Activated CD4-positive, CD25-positive, alpha-beta regulatory T cell treated with anti-CD3 and anti-CD28 coated beads, Interleukin-2, amount 50 U/mL, for 24 hours (primary cell): ENCODE results near the gene KDM4C.
A peak's percentile ranks its signal among the peaks of the same experiment; 100 is the strongest.

Experiments
- ATAC-seq, 2 donors: fragments of 150-1000 bp; cut with Tn5 transposase; one replicate each; pipeline ENCODE4 v1.10.0; 2021; ENCODE audit warnings: mild to moderate bottlenecking in 1 of 2, moderate library complexity in 1 of 2

KDM4C gene

DNA sequence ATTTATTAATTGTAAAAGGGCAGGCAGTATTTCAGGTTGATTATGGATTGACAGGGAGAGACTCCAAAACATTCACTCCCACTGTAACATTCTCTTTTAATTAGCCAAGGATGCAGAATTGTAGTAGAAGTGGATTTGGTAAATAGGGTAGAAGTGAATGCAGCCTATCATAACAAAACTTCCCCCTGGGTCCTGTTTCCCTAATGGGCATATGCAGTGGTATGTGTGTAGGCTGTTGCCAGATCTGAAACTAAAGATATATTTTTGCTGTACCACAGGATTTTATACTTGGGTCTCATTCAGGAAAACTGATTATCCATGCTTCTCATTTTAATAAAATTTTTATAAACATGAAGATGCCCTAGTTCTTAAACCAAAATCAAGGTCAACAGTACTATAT lies 351.2 kb downstream of the KDM4C start:
- no peak for ATAC-seq

DNA sequence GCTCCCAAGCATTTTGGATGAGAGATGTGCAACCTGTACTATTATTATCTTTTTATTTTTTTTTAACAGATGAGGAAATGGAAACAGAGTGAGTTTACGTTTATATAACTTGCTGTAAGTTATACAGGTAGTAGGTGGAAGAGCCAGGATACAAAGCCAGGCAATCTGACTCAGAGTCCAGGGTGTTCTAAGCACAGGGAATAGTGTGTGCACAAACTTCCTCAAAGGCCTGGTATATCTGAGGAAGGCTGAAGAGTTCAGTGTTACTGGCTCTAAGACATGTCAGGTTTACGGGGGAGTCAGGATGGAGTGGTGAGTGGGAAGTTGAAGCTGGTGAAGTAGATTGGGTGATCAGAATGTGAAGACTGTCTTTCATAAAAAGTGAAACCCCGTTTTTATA lies 353.6 kb downstream of the KDM4C start:
- no peak for ATAC-seq

DNA sequence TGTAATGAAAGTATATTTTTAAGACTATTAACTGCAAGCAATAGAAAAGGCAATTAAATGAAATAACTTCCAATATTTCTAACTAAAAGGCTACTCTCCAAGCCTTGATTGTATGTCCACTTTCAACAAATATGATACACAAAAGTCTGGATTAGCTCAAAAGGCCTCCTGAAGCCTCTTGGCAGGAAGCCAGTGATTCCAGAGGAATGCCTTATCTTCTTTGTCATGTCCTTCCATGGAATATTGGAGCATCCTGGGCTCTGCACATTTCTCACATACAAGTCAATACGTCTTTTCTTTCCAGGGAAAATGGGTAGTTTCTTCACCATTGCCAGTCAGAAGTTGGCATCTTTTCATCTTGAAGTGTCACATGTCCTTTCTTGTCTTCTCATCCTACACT lies 357.8 kb downstream of the KDM4C start:
- no peak for ATAC-seq

DNA sequence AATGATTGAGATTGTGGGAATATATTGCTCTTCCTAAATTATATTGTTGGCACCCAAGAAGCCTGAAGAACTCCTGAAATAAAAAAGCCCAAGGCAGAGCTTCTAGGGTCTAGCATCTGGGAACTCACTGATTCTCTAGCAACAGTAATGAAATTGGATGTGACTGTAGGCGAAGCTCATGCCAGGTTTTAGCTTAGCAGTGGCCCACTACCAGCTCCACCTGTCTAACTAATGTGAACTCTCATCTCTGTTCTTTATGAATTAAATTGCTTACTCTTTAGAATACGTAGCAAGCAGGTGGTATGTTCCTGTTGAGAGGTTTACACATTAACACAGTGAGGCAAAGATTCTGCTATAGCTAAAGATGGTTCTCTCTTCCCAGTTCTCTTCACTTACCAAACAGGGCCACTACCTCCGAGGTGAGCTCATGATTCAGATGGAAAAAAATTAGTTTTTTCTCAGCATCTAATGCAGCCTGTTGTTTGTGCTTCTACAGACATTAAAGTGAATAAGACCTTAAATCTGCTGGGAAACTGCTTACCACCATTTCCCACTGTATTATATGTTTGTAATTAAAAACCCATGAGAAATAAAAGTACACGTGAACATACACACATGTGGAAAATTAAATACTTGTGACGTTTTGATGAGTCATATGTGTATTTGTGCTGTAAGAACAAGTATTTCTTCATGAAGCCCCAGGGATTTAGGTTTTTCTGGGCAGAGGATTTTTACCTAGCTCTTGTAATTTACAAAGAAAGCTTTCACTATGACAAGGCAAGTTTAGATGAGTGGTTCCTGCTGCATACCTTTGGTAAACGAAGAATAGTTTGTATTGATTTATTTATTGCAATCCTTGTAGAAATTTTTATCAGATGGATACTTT lies 360.1 kb downstream of the KDM4C start:
- ATAC-seq = peak in 1 of 2 donors; percentile 27

DNA sequence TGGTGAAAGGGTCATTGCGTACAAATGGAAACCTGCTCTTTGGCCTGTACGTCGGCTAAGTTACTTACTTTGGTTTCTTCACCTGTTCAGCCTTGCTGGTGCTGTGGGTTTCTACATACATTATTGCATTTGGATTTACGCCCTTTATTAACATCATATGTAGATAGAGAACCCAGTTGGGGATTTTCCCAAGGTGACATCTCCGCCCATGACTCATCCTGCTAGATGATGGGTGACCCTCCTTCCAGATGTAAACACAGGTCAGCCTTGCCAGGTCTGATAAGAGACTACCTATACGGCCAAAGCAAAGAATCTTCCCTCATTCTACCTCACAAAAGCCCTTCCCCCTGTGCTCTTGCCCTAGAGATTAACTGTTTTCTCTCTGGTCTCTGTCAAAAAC lies 360.9 kb downstream of the KDM4C start:
- no peak for ATAC-seq

DNA sequence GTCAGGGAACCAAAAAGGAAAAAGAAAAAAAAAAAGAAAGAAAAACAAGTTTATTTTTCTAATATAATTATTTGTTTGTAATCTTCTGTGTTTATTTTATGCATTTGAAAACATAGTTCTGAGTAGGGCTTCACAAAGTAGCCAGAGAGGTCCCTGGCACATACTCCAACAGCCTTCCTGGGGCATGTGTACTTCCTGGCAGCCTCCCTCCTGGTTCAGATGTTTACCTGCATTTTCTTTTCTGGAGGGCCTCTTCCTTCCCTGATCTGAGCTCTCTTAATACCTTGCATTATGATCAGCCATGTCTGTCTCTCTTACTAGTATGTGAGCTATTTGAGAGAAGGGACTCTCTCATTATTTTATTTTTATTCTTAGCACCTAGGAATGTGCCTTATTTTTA lies 361.8 kb downstream of the KDM4C start:
- ATAC-seq = no peak

DNA sequence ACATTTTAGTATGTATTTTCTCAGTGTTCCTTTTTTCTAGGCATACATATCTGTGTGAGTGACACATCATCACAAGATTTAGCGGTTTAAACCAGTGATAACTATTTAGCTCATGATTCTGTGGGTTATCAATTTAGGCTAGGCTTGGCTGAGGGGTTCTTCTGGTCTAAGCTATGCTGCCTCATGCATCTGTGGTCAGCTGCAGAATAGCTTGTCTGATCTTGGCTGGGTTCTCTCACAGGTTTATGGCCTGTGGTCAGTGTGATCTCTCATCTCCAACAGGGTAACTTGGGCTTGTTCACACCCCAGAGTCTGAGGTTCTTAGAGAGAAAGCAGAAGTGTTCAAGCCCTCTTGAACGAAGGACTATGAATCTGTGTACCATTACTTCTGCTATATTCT lies 363.3 kb downstream of the KDM4C start:
- ATAC-seq = no peak

DNA sequence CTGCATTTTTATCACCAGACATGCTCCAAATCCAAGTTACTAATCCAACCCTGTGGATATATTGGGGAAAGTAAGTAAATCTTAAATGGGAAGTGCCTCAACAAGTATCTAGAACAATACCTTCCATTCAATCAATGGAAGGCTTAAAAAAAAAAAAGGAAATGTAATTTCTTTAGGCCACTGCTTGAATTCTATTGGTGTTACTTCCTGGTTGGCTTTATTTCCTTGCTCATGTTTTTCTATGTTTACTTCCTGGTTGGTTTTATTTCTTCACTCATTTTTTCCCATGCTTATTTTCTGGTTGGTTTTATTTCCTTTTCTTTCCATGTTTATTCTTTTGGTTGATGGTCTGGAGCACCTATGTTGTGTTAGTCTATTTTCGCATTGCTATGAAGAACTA lies 363.9 kb downstream of the KDM4C start:
- ATAC-seq = no peak

DNA sequence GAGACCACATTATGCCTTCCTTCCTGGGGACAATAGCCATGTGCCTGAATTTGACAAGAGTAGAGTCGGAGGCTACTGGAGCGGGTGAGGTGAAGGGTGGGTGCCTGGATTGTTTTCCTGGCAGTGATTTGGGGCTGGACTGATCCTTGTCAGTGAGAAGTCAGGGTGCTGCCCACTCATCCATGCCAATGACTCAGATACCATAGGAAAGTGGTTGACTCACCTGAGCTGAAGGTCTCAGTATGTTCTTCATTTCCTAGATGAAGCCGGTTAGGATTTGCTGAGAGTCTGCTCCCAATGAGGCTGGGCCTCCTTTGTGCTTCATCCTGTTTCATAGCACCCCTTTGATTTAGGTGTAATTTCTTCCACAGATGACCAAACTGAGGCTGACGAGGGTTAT lies 366.0 kb downstream of the KDM4C start:
- ATAC-seq = no peak

DNA sequence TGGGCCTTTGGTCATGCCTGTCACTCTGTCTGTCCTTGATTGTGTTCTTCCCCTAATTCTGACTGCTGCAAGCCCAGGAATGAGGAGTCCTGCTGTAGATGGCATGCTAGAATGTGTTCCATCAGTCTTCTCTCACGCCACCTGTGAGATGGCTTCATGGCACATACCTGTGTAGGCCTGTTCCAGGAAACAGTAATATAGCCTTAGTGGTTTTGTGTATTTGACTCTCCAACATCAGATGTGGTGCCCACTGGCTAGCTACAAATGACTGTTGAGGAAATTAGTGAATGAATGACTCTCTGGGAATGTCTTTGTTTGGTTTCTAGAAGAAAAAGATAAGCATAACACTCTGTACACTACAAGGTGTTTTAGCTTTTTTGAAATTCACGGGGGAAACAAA lies 367.5 kb downstream of the KDM4C start:
- no peak for ATAC-seq

DNA sequence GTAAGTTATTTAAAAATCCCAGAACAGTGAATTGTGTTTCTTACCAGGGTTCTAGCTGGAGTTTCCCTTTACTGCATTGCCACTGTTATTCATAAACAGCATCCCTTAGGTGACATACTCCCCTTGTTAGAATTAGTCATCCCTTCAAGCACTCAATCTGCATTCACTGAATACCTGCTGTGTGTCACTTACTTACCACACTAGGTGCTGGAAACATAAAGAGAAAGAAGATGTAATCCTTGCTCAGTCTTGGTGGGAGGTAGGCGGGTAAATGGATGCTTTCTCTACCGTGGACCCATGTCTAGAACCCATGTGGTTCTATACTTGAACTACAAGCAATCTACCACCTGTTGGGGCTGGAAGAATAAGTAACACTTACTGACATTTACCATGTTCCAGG lies 371.6 kb downstream of the KDM4C start:
- ATAC-seq = no peak

DNA sequence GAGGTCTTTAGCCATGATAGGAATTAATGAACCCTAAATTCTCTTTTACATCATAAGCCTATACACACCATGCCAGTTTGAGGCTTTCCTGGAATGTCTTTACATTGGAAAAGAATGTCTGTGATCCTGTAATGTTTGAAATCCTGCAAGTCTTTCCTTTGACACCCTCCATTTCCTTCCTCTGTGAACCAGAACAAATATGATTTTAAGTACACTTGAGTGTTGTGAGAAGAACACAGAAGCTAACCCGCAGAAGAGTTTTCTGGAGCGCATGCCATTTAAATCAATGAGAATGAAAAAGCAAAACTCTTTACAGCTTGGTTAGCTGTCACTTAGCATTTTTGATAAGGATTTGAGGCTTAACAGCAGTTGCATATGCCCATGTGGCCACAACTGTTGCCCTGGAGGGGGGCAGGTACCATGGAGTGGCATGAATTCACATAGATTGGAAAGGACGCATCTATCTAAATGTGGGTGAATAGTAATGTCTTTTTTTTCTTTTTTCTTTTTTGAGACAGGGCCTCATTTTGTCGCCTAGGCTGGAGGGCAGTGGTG lies 372.6 kb downstream of the KDM4C start:
- ATAC-seq = no peak

DNA sequence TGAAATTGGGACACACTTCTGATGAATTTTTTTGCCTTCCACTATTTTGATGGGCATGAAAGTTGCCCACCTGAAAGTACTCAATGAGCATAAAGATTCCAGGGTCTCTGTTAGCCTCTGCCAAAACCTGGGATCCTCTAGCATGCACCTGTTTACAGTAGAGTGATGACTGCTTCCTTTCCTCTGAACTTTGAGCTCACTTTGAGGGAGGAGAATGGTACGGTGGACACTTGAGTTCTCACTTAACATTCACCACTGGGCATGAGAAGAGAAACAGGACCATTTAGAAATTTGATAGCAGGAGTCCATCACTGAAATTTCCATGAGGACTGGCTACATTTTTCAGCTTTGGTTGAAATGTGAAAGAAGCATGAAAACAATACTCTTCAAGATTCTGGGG lies 374.8 kb downstream of the KDM4C start:
- no peak for ATAC-seq

DNA sequence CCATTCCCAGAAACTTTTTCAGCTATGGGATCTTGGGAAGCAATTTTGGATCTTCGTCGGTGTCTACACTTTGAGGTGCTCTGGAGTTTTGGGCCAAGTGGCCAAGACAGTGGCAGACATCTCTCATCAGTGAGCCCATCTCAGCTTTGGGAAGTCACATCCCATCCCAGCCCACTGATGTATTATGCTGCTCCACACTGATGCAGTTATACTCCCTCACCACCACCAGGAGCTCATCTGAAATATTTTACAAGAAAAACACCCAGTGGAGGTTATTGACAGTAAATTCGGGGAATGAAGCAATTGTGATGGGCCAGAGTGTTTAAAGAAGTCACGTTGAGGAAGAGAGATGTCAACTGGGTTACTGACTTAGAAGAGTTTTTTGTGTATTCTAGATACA lies 378.0 kb downstream of the KDM4C start:
- no peak for ATAC-seq

DNA sequence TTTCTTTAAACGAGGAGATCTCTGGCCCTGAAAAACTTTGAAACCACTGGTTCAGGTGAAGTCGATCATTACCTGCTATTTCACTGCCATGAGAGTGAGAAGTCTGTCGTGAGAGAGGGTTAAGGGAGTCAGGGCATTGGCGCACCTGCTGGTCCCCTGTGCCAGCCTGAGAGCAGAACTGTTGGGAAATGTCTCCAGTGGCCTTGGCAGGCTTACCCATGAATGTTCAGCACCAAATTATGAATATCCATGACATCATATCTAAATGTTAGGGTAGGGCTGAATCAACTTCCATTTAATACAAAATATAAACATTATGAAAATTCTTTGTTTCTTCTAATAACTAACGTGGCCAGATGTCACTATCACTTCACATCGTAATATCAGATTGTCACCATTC lies 379.3 kb downstream of the KDM4C start:
- no peak for ATAC-seq

DNA sequence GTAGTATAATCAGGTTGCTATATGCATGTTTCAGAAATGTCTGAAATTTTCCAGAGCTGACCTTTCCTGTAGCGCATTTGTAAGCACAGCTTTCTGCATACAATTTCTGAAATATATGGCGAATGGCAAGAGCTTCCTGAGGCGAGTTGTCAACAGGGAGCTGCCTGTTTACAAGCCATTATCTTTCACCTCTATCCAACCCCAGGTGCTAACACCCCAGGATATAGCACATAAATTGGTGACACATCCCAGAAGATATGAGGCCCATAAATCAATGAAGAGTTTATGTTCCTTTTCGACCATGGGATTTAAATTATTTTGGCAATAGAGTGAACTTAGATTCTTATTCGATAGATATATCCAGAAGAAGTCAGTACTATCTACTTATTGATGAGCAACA lies 379.8 kb downstream of the KDM4C start:
- ATAC-seq = no peak

DNA sequence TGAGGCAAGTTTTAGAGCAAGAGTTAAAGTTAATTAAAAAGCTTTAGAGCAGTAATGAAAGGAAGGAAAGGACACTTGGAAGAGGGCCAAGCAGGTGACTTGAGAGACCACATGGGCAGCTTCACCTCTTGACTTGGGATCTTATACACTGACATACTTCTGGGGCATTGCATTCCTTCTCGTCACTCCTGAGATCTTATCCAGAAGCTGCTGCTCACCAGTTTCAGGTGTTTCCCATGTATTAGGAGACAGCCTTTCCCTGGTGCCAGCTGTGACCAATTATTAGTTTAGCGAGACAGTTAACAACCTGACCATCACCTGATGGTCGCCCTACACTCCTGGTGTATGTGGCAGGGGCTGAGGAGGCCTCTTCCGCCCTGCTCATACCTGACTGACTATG lies 382.1 kb downstream of the KDM4C start:
- no peak for ATAC-seq

DNA sequence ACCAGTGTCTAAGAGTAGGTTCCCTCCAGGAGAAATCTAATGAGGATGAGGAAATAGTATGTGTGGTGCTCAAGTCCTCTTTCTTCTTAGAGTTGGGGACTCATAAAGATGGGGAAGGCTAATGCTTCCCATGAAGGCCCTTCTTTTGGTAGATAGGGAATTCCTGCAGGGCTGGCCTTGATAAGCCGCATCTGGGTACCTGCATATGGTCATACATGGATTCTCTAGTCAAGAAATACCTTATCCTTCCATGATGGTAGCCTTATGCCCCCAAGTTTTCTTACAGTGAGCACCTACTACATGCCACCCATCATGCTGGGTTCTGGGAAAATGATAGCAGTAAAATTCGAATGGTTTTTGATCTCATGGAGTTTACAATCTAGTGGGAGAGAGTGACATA lies 382.6 kb downstream of the KDM4C start:
- ATAC-seq = no peak

DNA sequence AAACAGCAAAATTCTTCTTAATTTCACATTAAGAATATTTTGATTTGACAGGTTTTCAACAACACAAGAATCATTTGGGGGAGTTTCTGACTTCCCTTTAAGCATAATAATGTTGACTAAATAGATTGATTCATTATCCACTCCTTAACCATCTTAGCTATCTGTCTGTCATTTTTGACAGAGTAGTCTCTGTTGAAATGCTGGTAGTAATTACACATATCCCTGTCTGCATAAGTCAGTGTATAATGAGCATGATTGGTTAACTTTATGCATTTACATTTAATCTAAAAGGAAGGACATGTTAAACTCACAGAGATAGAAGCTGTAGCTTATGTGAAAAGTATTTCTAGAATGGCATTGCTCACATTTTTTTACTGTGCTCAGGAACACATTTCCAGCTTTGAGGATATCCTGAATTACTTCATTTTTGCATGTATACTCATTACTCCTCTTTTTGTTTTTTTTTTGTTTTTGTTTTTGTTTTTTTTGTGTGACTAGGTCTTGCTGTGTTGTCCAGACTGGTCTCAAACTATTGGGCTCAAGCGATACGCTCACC lies 385.9 kb downstream of the KDM4C start:
- ATAC-seq = no peak

DNA sequence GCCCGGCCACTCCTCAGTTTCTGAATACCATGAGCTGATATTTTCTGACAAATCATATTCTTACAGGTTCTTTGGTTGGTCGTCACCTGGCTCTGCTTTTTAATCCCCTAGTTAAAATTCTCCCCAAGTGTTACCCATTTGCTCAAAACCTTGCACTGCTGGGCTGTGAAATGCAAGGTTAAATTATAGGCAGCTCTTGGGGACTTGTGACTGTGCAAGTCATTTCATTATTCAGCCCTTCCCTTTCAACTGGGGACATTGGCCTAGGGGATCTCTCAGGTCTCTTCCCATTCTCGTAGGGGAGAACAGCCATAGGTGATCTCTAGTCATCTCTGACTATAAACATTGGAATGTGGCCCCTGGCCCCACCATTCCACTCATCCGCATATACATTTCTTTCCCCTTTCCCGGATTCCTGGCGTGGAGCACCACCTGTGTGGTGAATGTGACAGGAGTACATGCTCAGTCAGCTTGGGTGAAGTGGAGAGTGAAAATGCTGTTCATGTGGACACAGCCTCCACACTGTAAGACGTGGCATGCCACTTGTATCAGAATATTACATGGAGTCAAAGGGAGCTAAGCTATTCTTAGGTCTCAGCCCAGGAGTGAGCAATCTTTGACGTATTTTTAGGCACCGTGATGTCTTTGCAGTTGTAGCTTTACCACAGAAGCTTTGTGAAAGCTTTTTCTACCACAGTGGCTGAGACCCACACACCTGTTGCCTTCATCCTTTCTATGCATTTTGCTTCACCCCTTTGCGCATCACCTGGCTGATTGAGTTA lies 386.7 kb downstream of the KDM4C start:
- ATAC-seq = no peak

DNA sequence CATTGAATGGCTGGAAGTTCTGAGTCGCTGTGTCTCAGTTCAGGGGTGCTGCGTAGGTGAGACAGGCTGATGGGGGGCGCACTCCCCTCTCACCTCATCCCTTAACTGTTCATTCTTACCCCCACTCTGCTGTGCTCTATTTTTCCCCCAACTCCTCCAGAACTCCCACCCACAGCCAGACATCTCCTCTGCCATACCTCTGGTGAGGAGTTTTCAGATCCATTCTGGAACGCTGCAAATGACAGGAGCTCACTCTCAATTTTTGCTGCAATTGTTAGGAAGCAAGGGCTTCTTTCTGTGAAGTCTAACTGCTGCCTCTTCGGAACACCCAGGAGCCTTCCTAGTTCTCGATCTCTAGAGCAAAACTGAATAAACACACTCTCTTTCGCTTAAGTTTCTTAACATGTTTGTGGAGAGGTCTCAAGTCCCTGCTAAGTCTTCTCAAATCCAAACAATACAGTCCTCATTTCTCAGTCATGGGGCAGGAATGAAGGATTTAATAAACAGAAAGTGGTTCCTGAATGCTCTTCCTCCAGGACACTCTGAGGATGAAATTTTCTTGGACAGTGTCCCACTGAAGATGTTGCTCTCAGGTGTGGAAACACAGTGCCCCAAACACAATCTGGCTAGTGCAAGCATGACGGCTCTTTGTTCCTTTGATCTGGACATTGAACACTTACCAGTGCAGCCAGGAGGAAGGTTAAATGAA lies 387.7 kb downstream of the KDM4C start:
- ATAC-seq = no peak

DNA sequence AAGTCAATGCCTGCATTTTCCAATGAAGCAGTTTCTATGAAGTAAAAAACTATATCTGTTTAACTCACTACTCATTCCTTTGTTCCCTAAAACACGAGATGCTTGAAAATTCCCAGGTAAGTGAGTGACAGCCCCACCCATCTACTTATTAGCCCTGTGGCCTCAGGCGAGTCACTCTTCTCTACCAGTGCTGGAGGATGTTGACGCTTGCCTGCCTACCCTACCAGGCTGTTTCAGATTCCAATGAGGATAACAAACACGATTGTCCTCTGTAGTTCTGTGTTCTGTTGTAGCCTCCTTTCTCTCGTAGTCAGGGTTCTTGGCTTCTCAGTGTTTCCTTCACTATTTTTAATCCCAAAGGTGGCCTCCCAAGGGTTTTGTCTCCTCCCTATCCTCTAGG lies 388.8 kb downstream of the KDM4C start:
- no peak for ATAC-seq
